ENCODE results near the gene WDCP.

Gene WDCP

GRCh38 chr2:23993736-23994269, 53.4 kb downstream of the WDCP start:
- DNase-seq (ENCODE audit: low read depth): no peak

DNA sequence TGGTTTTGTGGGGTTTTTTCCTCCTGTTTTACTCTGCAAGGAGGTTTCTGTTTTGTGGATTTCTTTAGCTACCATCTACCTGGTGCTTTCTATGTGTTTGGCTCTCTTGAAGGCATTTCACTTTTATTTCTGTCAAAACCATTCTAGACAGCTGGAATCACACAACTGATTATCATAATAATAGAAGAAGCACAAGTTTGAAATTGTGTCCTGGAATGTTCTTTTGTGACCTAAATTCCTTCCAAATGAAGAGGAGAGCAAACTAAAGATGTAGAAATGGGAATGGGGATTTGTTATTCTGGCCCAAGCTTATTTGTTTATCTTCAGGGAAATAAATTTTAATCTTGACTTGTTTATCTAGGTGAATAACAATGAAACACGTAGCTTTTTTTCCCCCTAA, 54.3 kb downstream of the WDCP start:
- no peak for DNase-seq (ENCODE audit: low read depth)

DNA sequence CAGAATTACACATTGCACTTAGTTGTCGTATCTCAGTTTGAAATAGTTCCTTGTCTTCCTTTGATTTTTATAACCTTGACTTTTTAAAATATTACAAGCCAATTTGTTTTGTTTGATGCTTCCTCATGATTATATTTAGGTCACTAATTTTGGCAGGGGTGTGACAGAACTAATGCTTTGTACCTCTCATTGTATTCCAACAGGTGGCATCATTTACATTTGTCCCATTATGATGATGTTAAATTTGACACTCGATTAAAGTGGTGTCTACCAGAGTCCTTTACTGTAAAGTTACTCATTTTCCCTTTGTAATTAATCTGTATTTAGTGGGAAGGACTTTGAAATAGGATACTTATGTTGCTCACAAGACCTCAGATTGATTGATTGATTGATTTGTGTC, 58.8 kb downstream of the WDCP start:
- no peak for DNase-seq (ENCODE audit: low read depth)

Measured in T follicular helper cell (primary cell).